ENCODE results near the gene RTN4RL1.
A peak's percentile ranks its signal among the peaks of the same experiment; 100 is the strongest.

Gene RTN4RL1

DNA sequence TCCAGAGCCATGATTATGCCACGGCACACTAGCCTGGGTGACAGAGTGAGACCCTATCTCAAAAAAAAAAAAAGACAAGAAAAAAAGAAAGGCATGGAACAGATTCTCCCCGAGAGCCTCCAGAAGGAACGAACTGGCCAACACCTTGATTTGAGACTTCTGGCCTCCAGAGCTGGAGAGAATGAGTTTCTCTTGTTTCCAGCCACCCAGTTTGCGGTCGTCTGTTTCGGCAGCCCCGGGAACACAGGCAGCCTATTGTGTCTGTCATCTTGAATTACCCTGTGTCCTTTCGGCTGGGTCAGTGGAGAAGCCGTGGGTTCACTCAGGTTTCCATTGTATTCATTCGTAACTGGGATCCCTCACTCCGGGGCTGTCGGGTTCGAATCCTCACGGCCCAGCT is 111.4 kb downstream of the RTN4RL1 start:
- no peak overlapping the region for H3K4me3 ChIP-seq (ENCODE audit: low read length)
- DNase-seq (ENCODE audit: low read depth) = no peak
- TF ChIP-seq, protein P1, sequence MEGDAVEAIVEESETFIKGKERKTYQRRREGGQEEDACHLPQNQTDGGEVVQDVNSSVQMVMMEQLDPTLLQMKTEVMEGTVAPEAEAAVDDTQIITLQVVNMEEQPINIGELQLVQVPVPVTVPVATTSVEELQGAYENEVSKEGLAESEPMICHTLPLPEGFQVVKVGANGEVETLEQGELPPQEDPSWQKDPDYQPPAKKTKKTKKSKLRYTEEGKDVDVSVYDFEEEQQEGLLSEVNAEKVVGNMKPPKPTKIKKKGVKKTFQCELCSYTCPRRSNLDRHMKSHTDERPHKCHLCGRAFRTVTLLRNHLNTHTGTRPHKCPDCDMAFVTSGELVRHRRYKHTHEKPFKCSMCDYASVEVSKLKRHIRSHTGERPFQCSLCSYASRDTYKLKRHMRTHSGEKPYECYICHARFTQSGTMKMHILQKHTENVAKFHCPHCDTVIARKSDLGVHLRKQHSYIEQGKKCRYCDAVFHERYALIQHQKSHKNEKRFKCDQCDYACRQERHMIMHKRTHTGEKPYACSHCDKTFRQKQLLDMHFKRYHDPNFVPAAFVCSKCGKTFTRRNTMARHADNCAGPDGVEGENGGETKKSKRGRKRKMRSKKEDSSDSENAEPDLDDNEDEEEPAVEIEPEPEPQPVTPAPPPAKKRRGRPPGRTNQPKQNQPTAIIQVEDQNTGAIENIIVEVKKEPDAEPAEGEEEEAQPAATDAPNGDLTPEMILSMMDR (conservative IDR thresholded peaks at IDR 0.05; ENCODE audit: low read depth, low read length) = no peak

DNA sequence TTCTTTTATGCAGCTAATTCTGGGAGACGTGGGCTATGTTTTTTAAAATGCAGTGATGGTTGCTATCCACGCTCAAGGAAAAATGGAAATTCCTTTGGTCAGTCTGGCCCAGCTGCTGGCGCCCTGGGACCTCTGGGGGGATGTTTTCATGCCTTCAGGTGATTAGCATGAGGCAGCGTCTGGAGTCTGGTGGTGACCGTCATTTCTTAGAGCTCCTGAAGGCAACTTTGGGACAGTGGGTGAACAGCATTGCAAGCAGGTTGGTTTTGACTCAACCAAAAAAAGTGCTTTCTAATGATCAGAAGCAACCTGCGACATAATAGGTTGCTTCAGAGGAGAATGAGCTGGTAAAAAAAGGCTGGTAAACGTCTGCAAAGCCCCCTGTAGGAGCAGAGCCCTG is 113.0 kb downstream of the RTN4RL1 start:
- no peak for DNase-seq (ENCODE audit: low read depth)
- no peak overlapping the region for H3K4me3 ChIP-seq (ENCODE audit: low read length)
- TF ChIP-seq, protein P1 (conservative IDR thresholded peaks at IDR 0.05; ENCODE audit: low read depth, low read length) = no peak

DNA sequence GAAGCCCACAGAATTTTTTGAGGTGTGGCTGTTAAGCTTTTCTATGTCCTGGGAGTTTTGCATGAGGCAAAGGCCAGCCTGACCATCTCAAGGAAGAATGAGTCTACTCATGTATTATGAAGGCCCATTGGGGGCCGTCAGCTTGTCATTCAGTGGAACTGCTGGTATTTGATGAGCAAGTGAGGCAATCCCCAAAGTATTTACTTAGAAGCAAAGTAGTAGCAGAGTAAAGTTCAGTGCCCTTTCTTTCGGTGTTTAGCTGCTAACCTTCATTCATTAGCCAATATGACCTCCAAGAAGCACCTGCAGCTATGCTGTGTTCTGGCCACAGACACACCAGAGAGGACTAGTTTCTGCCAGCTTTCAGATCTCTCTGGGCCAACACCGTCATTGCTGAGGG is 115.1 kb downstream of the RTN4RL1 start:
- H3K4me3 ChIP-seq (ENCODE audit: low read length) = no peak overlapping the region
- TF ChIP-seq, protein P1 (conservative IDR thresholded peaks at IDR 0.05; ENCODE audit: low read depth, low read length) = no peak
- DNase-seq (ENCODE audit: low read depth) = no peak

DNA sequence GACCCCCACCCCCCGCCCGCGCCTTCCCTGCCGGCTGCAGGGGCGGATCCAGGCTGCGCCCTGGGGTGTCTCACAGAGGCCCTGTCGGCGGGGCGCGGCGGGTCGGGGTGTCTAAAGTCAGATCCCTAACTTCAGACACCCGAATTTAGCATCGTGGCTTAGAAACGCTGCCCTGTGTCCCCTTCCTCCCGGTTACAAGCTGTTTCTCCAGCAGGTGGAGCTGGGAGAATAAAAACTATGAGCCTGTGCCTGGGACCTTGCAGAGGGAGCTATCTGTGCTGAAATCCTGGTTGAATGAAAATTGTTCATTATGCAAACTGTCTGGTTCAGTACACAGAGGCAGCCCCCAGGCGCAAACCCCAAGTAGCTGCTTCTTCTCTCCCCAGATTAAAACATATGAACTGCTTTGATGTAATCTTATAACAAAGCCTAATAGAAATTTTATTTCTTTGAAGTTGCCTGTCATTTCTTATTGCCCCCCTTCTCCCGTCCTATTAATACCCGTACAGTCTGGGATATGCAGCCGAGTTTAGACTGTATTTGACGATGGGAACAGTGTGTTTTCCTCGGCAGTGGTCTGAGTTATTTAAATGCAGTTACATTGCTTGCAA is 116.3 kb downstream of the RTN4RL1 start:
- peak overlapping the region; percentile 46 for H3K4me3 ChIP-seq (ENCODE audit: low read length)
- no peak for DNase-seq (ENCODE audit: low read depth)
- TF ChIP-seq, protein P1 (conservative IDR thresholded peaks at IDR 0.05; ENCODE audit: low read depth, low read length) = peak; percentile 78

DNA sequence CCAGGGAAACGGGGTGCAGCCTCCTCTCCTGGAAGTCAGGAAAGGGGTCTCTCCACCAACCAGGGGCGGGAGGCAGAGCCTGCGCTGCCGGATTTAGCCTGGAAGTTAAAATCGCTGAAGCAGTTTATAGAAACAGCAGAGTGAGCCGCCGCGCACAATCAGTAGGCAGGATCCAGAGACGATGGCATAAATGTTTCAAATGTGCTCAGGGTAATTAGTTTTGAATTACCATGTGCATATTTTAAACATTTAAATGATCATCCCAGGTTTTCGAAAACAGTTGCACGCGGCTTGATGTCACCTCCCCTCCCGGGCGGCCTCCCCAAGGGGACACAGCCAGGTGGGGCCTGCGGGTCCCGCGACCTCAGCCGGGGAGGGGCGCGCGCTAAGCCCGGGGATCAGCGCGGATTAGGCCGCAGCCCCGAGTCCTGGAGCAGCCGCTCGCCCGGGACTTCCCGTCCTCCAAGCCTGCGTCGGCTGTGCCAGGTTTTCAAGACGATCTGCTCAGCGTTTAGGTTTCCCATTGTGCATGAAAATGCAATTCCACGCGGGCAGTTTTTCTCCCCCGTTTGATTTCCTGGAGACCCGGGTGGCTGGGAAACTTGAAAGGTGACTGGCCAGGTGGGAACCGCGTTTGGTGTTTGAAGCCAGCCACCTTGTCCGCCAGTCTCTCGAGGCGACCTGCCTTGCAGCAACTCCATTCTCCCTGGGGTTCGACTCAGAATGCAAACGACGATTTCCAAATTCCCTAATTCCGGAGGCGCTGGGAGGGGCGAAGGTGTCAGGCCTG is 117.0 kb downstream of the RTN4RL1 start:
- peak overlapping the region; percentile 46 for H3K4me3 ChIP-seq (ENCODE audit: low read length)
- TF ChIP-seq, protein P1 (conservative IDR thresholded peaks at IDR 0.05; ENCODE audit: low read depth, low read length) = no peak
- DNase-seq (ENCODE audit: low read depth) = peak; percentile 34

DNA sequence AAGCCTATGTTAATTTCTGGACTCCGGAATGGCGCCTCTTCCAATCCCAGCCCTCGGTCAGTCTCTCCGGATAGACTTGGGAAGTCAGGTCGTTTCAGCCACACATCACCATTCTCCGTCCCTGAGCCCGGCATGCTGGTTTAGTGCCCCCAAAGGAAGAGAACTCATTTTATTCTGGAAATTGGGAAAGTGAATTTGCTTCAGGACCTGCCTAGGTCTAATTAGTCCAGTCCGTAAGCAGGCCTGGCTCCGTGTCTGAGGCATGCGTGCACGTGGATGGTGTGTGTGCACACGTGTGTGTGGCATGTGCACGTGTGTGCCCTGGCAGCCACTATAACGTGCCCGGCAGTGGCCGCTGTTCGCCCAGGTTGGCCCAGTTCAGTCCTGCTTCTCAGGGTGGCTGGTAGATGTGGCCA is 117.9 kb downstream of the RTN4RL1 start:
- TF ChIP-seq, protein P1 (conservative IDR thresholded peaks at IDR 0.05; ENCODE audit: low read depth, low read length) = peak; percentile 25
- no peak overlapping the region for H3K4me3 ChIP-seq (ENCODE audit: low read length)
- DNase-seq (ENCODE audit: low read depth) = no peak

DNA sequence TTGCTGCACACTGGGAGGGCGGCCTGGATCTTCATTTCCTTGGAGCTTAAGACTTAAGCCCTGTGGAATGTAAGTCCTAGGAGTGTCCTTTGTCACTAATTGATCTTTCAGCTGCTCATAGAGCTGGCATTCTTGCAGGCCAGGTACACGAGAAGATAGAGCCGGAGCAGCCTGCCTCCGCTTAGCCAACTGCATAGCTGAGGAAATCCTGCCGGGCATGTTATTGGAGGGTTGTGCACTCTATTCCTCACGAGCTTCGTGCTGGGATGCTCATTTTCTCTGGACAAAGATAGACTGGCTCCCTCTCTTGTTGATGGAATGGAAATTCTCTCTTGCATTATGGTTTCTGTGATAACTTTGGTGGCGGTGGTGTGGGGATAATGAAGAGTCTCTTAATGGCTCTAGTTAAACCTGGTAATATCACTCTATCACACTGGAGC is 118.5 kb downstream of the RTN4RL1 start:
- TF ChIP-seq, protein P1 (conservative IDR thresholded peaks at IDR 0.05; ENCODE audit: low read depth, low read length) = peak; percentile 19
- no peak for DNase-seq (ENCODE audit: low read depth)
- H3K4me3 ChIP-seq (ENCODE audit: low read length) = no peak overlapping the region

Data from retinal pigment epithelial cell (primary cell).